ENCODE results near the gene ABCA3. TPM values are rescaled to one million over a fixed set of nuclear protein-coding genes. Genes with fewer than 3 reads are reported as not detected.
"Not testable (repeated sequence)": the region's sequence is repeated elsewhere in the genome, so short reads cannot be mapped to it uniquely, and the experiment has no call there.

The ABCA3 gene
- 1 to 10 TPM; 4.3 to 5.5 (median 5.4) TPM for polyA plus RNA-seq (ENCODE audit: insufficient read length in 3 of 3)

- peak; percentile 86 to 90 (median 86) for DNase-seq (ENCODE audit: low read depth in 3 of 3, low spot score in 2 of 3)
Observed at GRCh38 chr16:2340564-2341455, at the start of gene ABCA3. ABCA3 (minus strand) TSS chr16:2340728; CDS start chr16:2326466, 14,262 bp downstream.

GRCh38 chr16:2388875-2389433 lies 48.4 kb upstream of the ABCA3 start:
- DNase-seq (ENCODE audit: low read depth in 3 of 3, low spot score in 2 of 3): no peak

- DNase-seq (ENCODE audit: low read depth in 3 of 3, low spot score in 2 of 3): no peak
Observed at GRCh38 chr16:2388139-2388874, 47.8 kb upstream of the ABCA3 start.

- DNase-seq (ENCODE audit: low read depth in 3 of 3, low spot score in 2 of 3): no peak
Observed at GRCh38 chr16:2386990-2387389, 46.5 kb upstream of the ABCA3 start.

GRCh38 chr16:2385982-2386381 lies 45.5 kb upstream of the ABCA3 start:
- DNase-seq (ENCODE audit: low read depth in 3 of 3, low spot score in 2 of 3): not testable (repeated sequence)

- DNase-seq (ENCODE audit: low read depth in 3 of 3, low spot score in 2 of 3): no peak
Observed at GRCh38 chr16:2385190-2385836, 44.8 kb upstream of the ABCA3 start.

- DNase-seq (ENCODE audit: low read depth in 3 of 3, low spot score in 2 of 3): no peak
Observed at GRCh38 chr16:2384426-2384825, 43.9 kb upstream of the ABCA3 start.

GRCh38 chr16:2383501-2383900 lies 43.0 kb upstream of the ABCA3 start:
- no peak for DNase-seq (ENCODE audit: low read depth in 3 of 3, low spot score in 2 of 3)

GRCh38 chr16:2374644-2375043 lies 34.1 kb upstream of the ABCA3 start:
- no peak for DNase-seq (ENCODE audit: low read depth in 3 of 3, low spot score in 2 of 3)

GRCh38 chr16:2373176-2373575 lies 32.6 kb upstream of the ABCA3 start:
- DNase-seq (ENCODE audit: low read depth in 3 of 3, low spot score in 2 of 3): no peak

- no peak for DNase-seq (ENCODE audit: low read depth in 3 of 3, low spot score in 2 of 3)
Observed at GRCh38 chr16:2372684-2373083, 32.2 kb upstream of the ABCA3 start.

GRCh38 chr16:2371421-2371820 lies 30.9 kb upstream of the ABCA3 start:
- no peak for DNase-seq (ENCODE audit: low read depth in 3 of 3, low spot score in 2 of 3)

- DNase-seq (ENCODE audit: low read depth in 3 of 3, low spot score in 2 of 3): no peak
Observed at GRCh38 chr16:2370721-2371120, 30.2 kb upstream of the ABCA3 start.

- no peak for DNase-seq (ENCODE audit: low read depth in 3 of 3, low spot score in 2 of 3)
Observed at GRCh38 chr16:2366660-2367309, 26.3 kb upstream of the ABCA3 start.

- no peak for DNase-seq (ENCODE audit: low read depth in 3 of 3, low spot score in 2 of 3)
Observed at GRCh38 chr16:2365397-2366294, 25.1 kb upstream of the ABCA3 start.

- DNase-seq (ENCODE audit: low read depth in 3 of 3, low spot score in 2 of 3): no peak
Observed at GRCh38 chr16:2364638-2365210, 24.2 kb upstream of the ABCA3 start.

GRCh38 chr16:2362218-2362617 lies 21.7 kb upstream of the ABCA3 start:
- no peak for DNase-seq (ENCODE audit: low read depth in 3 of 3, low spot score in 2 of 3)

- no peak for DNase-seq (ENCODE audit: low read depth in 3 of 3, low spot score in 2 of 3)
Observed at GRCh38 chr16:2361129-2361528, 20.6 kb upstream of the ABCA3 start.

GRCh38 chr16:2359919-2360318 lies 19.4 kb upstream of the ABCA3 start:
- no peak for DNase-seq (ENCODE audit: low read depth in 3 of 3, low spot score in 2 of 3)
